ENCODE results near the gene RNH1.
A peak's percentile ranks its signal among the peaks of the same experiment; 100 is the strongest.

Gene RNH1

DNA sequence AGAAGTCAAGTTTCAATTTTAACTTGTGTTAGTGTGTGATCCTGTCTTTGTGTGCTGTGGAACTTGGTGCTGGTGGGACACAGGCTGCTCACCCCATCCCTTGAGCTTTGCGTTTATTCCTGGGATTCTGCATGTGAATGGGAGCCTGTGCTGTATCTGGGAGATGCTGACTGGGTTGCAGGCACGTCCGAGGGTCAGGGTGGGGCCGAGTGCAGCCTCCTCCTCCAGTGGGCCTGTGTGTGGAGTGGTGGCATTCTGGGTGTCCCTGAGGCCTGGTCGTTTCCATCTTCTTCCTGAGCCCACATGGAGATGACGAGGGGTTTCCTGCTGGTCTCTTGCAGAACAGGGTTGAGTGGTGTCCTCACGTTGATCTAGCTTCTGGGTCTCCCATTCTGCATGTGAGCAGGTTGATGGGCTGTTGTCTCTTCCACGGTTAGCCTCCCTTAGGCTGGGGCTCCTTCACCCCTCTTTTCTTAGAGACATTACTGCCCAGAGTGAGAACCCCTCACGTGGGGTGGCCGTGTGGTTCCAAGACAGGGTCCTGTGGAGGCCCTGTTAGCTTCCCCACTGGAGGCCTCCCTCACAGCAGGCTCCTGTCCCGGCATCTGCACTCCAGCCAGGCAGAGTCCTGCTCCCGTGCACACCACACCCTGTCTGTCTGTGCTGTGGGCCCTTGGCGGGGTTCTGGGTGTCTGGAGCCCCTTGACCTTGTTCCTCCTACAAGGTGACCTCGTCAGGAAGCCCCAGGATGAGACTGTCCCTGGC, 52.1 kb downstream of the RNH1 start:
- DNase-seq = no peak

DNA sequence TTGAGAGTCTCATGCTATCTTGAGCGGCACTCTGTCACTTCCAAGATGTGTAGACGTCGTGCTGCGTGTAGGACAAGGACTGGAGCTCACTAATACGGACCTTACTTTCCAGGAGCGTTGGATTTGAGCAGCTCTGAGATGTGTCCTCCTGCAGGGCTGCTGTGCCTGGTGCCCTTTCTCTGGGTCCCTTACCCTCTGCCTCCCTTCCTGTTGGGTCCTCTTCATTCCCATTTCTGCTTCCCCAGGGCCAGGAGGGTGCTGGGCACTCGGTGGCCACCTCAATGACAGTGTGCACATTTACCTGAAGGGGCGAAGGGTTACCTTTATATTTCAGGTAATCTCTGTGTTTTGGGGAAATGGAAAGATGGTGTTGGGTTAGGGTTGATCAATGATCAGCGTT, 53.0 kb downstream of the RNH1 start:
- no peak for DNase-seq

DNA sequence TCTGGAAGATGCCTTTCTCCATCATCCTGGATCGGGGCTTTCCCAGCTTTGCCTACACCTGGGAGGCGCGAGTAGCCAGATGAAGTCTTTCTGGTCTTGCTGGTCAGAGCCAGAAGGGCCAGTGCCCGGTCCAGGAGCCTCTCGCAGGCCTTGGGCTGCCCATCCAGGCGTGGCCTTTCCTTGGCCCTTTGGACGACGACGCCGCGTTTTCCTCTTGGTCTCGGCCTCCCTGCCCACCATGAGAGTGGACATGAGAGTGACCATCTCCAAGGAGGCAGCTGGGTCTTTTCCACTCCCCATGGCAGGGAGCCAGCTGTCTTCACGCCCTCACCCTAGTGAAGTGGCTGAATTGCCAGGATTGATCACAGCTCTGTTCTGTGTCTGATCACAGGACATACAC, 53.5 kb downstream of the RNH1 start:
- DNase-seq = no peak

DNA sequence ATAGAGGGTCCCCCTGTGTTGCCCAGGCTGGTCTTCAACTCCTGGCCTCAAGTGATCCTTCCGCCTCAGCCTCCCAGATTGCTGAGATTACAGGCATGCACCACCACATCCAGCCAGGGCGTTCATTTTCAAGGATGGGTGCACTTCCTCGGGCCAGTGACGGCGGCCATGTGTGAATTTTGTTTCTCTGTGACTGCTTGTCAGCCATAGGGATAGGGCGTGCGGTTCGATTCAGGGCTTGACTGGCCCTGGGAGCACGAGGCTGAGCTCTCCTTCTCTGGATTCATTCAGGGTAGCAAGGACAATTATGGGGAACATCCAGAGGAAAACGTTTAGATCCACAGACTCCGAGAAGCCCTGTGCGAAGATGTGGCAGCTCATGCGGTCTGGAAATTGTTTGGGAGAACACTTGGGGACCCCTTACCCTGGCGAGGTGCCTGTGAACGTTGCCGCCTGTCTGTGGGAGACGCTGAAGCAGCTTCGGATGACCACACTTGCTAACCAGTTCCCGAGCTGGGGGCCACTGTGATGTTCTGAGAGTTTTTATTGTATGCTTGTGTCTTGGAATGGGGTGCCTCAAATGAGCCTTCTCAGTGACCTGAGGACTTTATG, 54.0 kb downstream of the RNH1 start:
- no peak for DNase-seq

GRCh38 chr11:452203-452744, 54.8 kb downstream of the RNH1 start:
- DNase-seq = no peak

DNA sequence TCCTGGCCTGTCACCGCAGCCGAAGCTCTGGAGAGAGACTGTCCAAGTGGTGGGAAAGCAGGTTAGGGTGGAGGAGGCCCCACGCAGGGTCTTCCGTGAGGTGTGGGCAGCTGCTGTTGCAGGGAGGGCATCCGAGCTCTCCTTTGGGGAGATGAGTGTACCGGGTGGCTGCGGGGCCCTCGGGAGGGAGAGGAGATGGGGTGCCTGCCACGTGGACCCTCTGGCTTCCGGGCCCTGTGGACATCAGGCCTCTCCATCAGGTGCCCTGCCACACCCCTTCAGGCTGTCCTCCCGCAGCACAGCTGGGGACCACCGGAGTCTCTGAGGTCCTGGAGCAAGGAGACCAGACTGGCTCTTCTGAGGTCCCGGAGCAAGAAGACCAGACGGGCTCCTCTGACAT, 55.3 kb downstream of the RNH1 start:
- DNase-seq = no peak

DNA sequence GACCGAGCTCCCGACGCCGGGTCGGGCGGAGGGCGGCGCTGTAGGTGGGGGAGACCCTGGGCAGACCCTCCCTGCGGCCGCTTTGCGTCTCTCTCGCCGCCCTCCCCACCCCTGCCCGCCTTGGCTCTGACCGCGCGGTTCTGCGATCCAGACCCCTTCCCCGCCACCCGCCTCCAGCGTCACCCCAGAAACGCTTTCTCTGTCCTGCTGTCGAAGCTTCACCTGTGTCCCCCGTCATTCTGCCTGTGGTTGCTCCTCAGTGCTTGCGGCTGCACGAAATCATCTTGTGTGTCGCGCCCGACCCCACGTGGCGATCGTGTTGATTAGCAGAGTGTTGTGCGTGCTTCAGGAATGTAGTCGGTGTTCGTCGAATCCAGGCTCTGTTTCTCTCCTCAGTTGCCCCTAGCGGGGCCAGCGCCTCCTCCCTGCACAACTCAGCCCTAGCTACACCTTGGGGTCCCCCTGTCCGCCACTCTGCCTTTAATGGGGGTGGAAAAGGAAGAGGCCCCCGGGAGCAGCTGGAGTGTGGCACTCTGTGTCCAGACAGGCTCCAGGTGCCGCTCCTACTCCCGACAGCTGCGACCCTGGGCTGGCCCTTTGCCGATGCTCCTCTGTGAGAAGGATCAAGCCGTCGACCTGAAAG, 56.1 kb downstream of the RNH1 start:
- peak; percentile 12 for DNase-seq

GRCh38 chr11:449889-450808, 56.9 kb downstream of the RNH1 start, which contains the start of gene PTDSS2:
PTDSS2 (plus strand) TSS chr11:450279; CDS start chr11:450456, 177 bp downstream.
- peak; percentile 90 for DNase-seq

GRCh38 chr11:447923-448731, 58.9 kb downstream of the RNH1 start:
- DNase-seq = peak; percentile 86

GRCh38 chr11:446891-447290, 60.2 kb downstream of the RNH1 start:
- DNase-seq = peak; percentile 42

DNA sequence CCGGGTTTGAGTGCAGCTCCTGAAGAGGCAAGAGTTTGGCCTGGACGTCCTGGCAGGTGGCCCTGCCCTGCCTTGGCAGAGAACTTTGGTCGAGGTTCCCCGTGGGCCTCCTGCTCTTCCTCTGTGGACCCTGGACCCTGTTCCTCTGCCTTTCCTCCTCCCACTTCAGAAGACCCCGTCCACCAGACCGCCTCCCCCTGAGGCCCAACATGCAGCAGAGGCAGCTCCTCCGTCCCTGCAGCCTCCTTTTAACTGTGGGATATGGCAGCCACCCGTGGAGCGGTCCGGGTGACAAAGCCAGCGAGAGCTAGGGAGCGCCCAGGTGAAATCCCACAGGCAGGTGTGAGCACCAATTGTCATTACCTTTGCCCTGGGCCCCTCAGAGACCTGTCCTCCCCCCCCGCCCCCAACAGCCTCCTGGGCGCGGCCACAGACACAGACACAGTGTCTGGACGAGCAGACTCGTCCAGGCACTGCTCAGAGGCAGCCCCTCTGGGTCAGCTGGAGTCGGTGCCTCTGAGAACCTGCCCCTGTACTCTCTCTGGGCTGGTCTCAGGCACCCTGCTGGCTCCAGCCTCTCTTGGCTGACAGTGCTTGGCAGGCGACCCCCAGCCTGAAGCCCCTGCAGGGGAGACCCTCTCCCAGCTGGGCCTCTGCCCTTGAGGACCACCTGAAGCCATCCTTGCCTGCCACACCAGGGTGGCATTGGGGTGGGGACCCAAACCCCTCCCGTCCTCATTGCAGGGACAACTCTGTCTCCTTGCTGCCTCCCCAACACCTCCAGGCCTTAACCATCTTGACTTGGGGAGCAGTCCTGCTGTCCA, 61.1 kb downstream of the RNH1 start:
- no peak for DNase-seq
